Neural cell (in vitro differentiated cells): Measurements from ENCODE around the gene TRIM59. TPM values are rescaled to one million over a fixed set of nuclear protein-coding genes. Genes with fewer than 3 reads are reported as not detected.

Source experiments
- H2AFZ ChIP-seq: fragments of 200-600, 300-800 bp; sonication (generic), shearing (Covaris generic); 2 replicates; pipeline ENCODE4 v1.6.0; 2014; ENCODE audit warnings: low read depth, mild to moderate bottlenecking, antibody characterized with exemption, low read length, moderate library complexity
- H3F3A ChIP-seq: fragments of 200-600 bp; shearing (Covaris generic); 2 replicates; pipeline ENCODE4 v1.6.1; 2016; ENCODE audit warnings: mild to moderate bottlenecking, moderate library complexity, mixed read lengths, antibody characterized with exemption, low read length; ENCODE audit not compliant: insufficient read depth, poor library complexity, severe bottlenecking
- H3K27ac ChIP-seq: fragments of 200-600, 300-800 bp; sonication (generic), shearing (Covaris generic); 2 replicates; pipeline ENCODE4 v1.5.1; 2014; ENCODE audit warnings: mild to moderate bottlenecking, low read length, moderate library complexity
- H3K27me3 ChIP-seq: fragments of 300-800, 200-600 bp; sonication (generic), shearing (Covaris generic); 2 replicates; pipeline ENCODE4 v1.6.0; 2014; ENCODE audit warnings: mild to moderate bottlenecking, low read depth, low read length, moderate library complexity; ENCODE audit not compliant: insufficient read depth
- H3K36me3 ChIP-seq: fragments of 300-800, 200-600 bp; sonication (generic), shearing (Covaris generic); 2 replicates; pipeline ENCODE4 v1.5.1; 2014; ENCODE audit warnings: mild to moderate bottlenecking, antibody characterized with exemption, low read length, moderate library complexity; ENCODE audit not compliant: insufficient read depth
- H3K4me2 ChIP-seq: fragments of 300-800, 200-600 bp; sonication (generic), shearing (Covaris generic); 2 replicates; pipeline ENCODE4 v1.6.0; 2014; ENCODE audit warnings: mild to moderate bottlenecking, low read length
- H3K4me3 ChIP-seq: fragments of 300-800, 200-600 bp; sonication (generic), shearing (Covaris generic); 2 replicates; pipeline ENCODE4 v1.5.1; 2014; ENCODE audit warnings: mild to moderate bottlenecking, low read length, moderate library complexity
- H3K79me2 ChIP-seq: fragments of 200-600 bp; shearing (Covaris generic); replicated peaks from 2 replicates; pipeline ENCODE4 v1.6.0; 2014; ENCODE audit warnings: mild to moderate bottlenecking, low read length, moderate library complexity; ENCODE audit not compliant: insufficient read depth
- H3K9ac ChIP-seq: fragments of 300-800, 200-600 bp; sonication (generic), shearing (Covaris generic); 2 replicates; pipeline ENCODE4 v1.6.1; 2016; ENCODE audit warnings: mild to moderate bottlenecking, low read length, mixed read lengths
- H3K9me2 ChIP-seq: fragments of 200-600 bp; shearing (Covaris generic); 2 replicates; pipeline ENCODE4 v1.6.1; 2016; ENCODE audit warnings: mild to moderate bottlenecking, low read length, mixed read lengths; ENCODE audit not compliant: insufficient read depth
- H3K9me3 ChIP-seq: fragments of 200-600, 300-800 bp; sonication (generic), shearing (Covaris generic); 2 replicates; pipeline ENCODE4 v1.6.1; 2016; ENCODE audit warnings: mild to moderate bottlenecking, mixed run types, low read length, moderate library complexity, mixed read lengths
- H4K20me1 ChIP-seq: fragments of 200-600 bp; shearing (Covaris generic); 2 replicates; pipeline ENCODE4 v1.6.1; 2016; ENCODE audit warnings: mild to moderate bottlenecking, mixed run types; ENCODE audit not compliant: insufficient read depth
- CTCF ChIP-seq: fragments of 450-650 bp; IDR thresholded peaks from 2 replicates; pipeline ENCODE4 v1.5.1; 2014; ENCODE audit warnings: antibody characterized with exemption, mild to moderate bottlenecking, moderate library complexity; ENCODE audit not compliant: poor library complexity, severe bottlenecking
- EP300 ChIP-seq: fragments of 450-650 bp; conservative IDR thresholded peaks from 2 replicates; pipeline ENCODE4 v1.6.1; 2014; ENCODE audit warnings: antibody characterized with exemption, mild to moderate bottlenecking, moderate library complexity; ENCODE audit not compliant: poor library complexity, severe bottlenecking
- EZH2 ChIP-seq: fragments of 200-600, 300-800 bp; shearing (Covaris generic), sonication (generic); IDR thresholded peaks from 2 replicates; pipeline ENCODE4 v1.6.1; 2014; ENCODE audit warnings: antibody characterized with exemption, low read length, borderline replicate concordance, mild to moderate bottlenecking; ENCODE audit not compliant: insufficient read depth, poor library complexity, severe bottlenecking
- MXI1 ChIP-seq: fragments of 450-650 bp; conservative IDR thresholded peaks from 2 replicates; pipeline ENCODE4 v1.6.1; 2014; ENCODE audit warnings: antibody characterized with exemption, mild to moderate bottlenecking; ENCODE audit not compliant: poor library complexity, severe bottlenecking
- POLR2AphosphoS5 ChIP-seq: IDR thresholded peaks from 2 replicates; pipeline ENCODE4 v1.6.1; 2012
- RAD21 ChIP-seq: fragments of 450-650 bp; conservative IDR thresholded peaks from 2 replicates; pipeline ENCODE4 v1.6.1; 2014; ENCODE audit warnings: antibody characterized with exemption, mild to moderate bottlenecking, moderate library complexity
- REST ChIP-seq: IDR thresholded peaks from 2 replicates; pipeline ENCODE4 v1.6.1; 2012; ENCODE audit warnings: borderline replicate concordance
- SMC3 ChIP-seq: fragments of 450-650 bp; conservative IDR thresholded peaks from 2 replicates; pipeline ENCODE4 v1.6.1; 2014; ENCODE audit warnings: antibody characterized with exemption, mild to moderate bottlenecking, moderate library complexity; ENCODE audit not compliant: poor library complexity
- TAF1 ChIP-seq: IDR thresholded peaks from 2 replicates; pipeline ENCODE4 v1.6.1; 2012; ENCODE audit warnings: low read depth
- polyA plus RNA-seq: library from polyadenylated mRNA; depleted of rRNA; stranded (reverse); fragments of >200 nt; gene quantifications from 2 replicates; pipeline ENCODE4 v1.2.3, GENCODE V29; 2014

The TRIM59 gene
- polyA plus RNA-seq, 1 donor from 2014 or later = 0.53 TPM

GRCh38 chr3:160435095-160435494 is 14.5 kb downstream of the TRIM59 start:
- Histone ChIP-seq H3F3A (no peaks in the 10 kb centered on the region), H3K27ac (no peak overlapping the region), H3K36me3 (no peaks in the 10 kb centered on the region), H3K27me3 (no peaks in the 10 kb centered on the region), H4K20me1 (no peaks in the 10 kb centered on the region), H3K9me2 (no peaks in the 10 kb centered on the region), H3K79me2 (peaks cover 6% of the 10 kb centered on the region), H2AFZ (no peak overlapping the region), H3K9ac (no peak overlapping the region), H3K4me2 (no peak overlapping the region), H3K9me3 (no peaks in the 10 kb centered on the region), H3K4me3 (no peak overlapping the region)
- TF ChIP-seq RAD21 (no peak), REST (no peak), POLR2AphosphoS5 (no peak), EZH2 (no peak), SMC3 (no peak), EP300 (no peak), MXI1 (no peak), TAF1 (no peak), CTCF (no peak)

- TF ChIP-seq CTCF (no peak), MXI1 (no peak), EZH2 (no peak), TAF1 (no peak), EP300 (no peak), RAD21 (no peak), REST (no peak), POLR2AphosphoS5 (no peak), SMC3 (no peak)
- peaks cover 6% of the 10 kb centered on the region for H3K79me2 ChIP-seq
- no peaks in the 10 kb centered on the region for H3F3A ChIP-seq
- no peaks in the 10 kb centered on the region for H3K36me3 ChIP-seq
- H3K4me3 ChIP-seq = no peak overlapping the region
- no peak overlapping the region for H3K9ac ChIP-seq
- H3K4me2 ChIP-seq = no peak overlapping the region
- H3K9me3 ChIP-seq = no peaks in the 10 kb centered on the region
- H3K27me3 ChIP-seq = no peaks in the 10 kb centered on the region
- no peaks in the 10 kb centered on the region for H3K9me2 ChIP-seq
- no peak overlapping the region for H3K27ac ChIP-seq
- no peaks in the 10 kb centered on the region for H4K20me1 ChIP-seq
- H2AFZ ChIP-seq = no peak overlapping the region
These were observed 15.5 kb downstream of the TRIM59 start for GRCh38 chr3:160434071-160434470.
